ENCODE results near the gene TLDC2. TPM values are rescaled to one million over a fixed set of nuclear protein-coding genes. Genes with fewer than 3 reads are reported as not detected.
A peak's percentile ranks its signal among the peaks of the same experiment; 100 is the strongest.

Gene TLDC2
- total and polyA plus RNA-seq, 2 of the 8 experiments (the other 6 are each of a cell fraction or from before 2014, with no cell fraction given) = 0.29 to 0.34 TPM

DNA sequence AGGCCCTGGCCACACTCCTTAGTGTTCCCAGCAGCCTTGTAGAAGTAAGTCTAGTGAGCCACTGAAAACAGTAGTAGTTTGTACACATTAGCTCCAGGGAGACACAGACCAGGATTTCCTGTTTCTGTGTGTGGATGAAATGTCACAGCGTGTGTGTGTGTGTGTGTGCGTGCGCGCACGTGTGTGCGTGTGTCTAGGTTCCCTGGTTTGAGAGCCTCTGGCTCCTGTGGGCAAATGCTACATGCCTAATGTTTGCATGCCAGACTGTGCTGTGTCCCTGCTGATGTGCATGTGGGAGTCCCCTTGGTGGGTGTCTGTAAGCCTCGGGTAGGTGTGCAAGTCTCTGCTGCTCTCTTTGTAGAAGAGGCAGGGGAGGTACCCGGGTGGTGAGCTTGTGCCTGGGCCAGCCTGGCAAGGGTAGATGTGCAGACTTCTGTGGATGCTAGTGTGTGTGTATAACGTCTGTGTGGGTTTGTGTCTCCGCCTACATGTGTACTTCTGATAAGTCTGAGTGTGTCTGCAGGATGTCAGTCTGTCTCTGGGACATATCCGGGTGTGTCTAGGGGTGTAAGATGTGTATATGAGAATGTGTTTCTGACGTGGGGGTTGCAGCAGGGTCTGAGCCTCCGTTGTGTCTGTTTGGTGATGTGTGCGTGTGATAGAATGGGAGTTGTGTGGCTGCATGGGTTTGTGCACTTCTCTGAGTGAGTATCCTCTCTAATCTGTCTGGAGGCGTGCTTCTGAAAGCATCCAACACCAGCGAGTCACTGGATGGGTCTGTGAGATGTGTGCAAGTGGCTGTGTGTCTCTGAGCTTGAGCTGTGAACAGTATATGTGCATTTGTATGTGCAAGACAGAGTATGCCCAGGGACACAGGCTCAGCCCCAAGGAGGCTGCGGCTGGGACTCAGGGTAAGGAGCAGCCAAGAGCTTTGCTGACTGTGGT, 19.0 kb upstream of the TLDC2 start:
- Histone ChIP-seq H2BK120ac (replicated peaks; ENCODE audit: low read depth, low read length) (no peak overlapping the region), H3K79me1 (ENCODE audit: low read depth, low read length) (peaks cover 29% of the 10 kb centered on the region), H3K56ac (replicated peaks; ENCODE audit: insufficient read length, low read depth, low read length) (no peak overlapping the region), H2BK20ac (ENCODE audit: low read length) (no peak overlapping the region), H2AK5ac (ENCODE audit: low read depth, low read length) (0 out of 2 replicates have a peak overlapping the region, but pooled peaks have one; percentile 18), H3K4me3 (ENCODE audit: extremely low read depth in 1 of 4, insufficient read depth in 2 of 4, low read depth in 3 of 4, low read length in 4 of 4) (no peak overlapping the region), H3K18ac (ENCODE audit: extremely low read depth, low read length) (no peak overlapping the region), H3K36me3 (ENCODE audit: control insufficient read depth in 2 of 4, insufficient read depth in 4 of 4, low read length in 3 of 4) (peaks cover 0 to 6% (median 0%) of the 10 kb centered on the region in 4 experiments; a peak in 1 of 8 replicates), H3K23me2 (ENCODE audit: low read depth, low read length) (peaks cover under 1% of the 10 kb centered on the region; the same call in 1 of the 2 replicates), H3K79me2 (ENCODE audit: control insufficient read depth in 1 of 2, insufficient read depth in 2 of 2, low read length in 2 of 2) (peaks cover 0 to 56% of the 10 kb centered on the region in 2 experiments; a peak in 2 of 4 replicates), H2BK5ac (ENCODE audit: low read depth, low read length) (peak overlapping the region; percentile 75; the same call in 1 of the 2 replicates), H4K20me1 (replicated peaks in 1 of 2; ENCODE audit: control insufficient read depth in 1 of 2, insufficient read depth in 2 of 2, low read length in 2 of 2) (peaks cover 20 to 33% of the 10 kb centered on the region in 2 experiments), H3K4ac (replicated peaks; ENCODE audit: insufficient read length, low read depth, low read length) (no peak overlapping the region), H3K9ac (replicated peaks in 1 of 4; ENCODE audit: extremely low read depth in 1 of 4, low read depth in 3 of 4, low read length in 3 of 4) (no peak overlapping the region; a peak in 1 of 7 replicates), H2AFZ (ENCODE audit: low read length) (no peak overlapping the region), H3K27me3 (replicated peaks in 1 of 4; ENCODE audit: control insufficient read depth in 3 of 4, extremely low read depth in 1 of 4, insufficient read depth in 3 of 4, low read length in 3 of 4) (peaks cover 0 to 3% (median 1%) of the 10 kb centered on the region in 4 experiments; a peak in 3 of 7 replicates), H4K5ac (ENCODE audit: insufficient read length, low read depth, low read length) (no peak overlapping the region), H4K91ac (replicated peaks; ENCODE audit: insufficient read length, low read length) (no peak overlapping the region), H3K4me2 (ENCODE audit: insufficient read depth in 1 of 2, low read depth in 2 of 2, low read length in 2 of 2) (no peak overlapping the region), H2BK12ac (ENCODE audit: low read depth, low read length) (0 out of 2 replicates have a peak overlapping the region, but pooled peaks have one; percentile 50), H4K8ac (ENCODE audit: extremely low read depth, insufficient read depth, low read length) (no peak overlapping the region), H3K23ac (ENCODE audit: insufficient read length) (no peak overlapping the region), H3K4me1 (replicated peaks in 1 of 4; ENCODE audit: control insufficient read depth in 3 of 4, insufficient read depth in 4 of 4, low read length in 3 of 4) (peaks cover 0 to 21% (median 16%) of the 10 kb centered on the region in 4 experiments; a peak in 6 of 7 replicates), H2BK15ac (ENCODE audit: low read length) (no peak overlapping the region), H3K14ac (ENCODE audit: insufficient read length) (no peak overlapping the region), H3K27ac (ENCODE audit: low read depth, low read length) (no peak overlapping the region), H3K9me3 (ENCODE audit: insufficient read depth in 2 of 2, low read depth in 1 of 2, low read length in 1 of 2) (no peaks in the 10 kb centered on the region)
- 80% methylated on average over 17 of the region's 17 CpGs; no CpG with 5 or more reads in 1 of the 2 experiments for WGBS, 2 experiments (ENCODE audit: extremely low coverage in 1 of 2, insufficient coverage in 1 of 2, insufficient read length in 1 of 2, insufficient replicate concordance in 2 of 2, low coverage in 1 of 2, low lambda C conversion rate in 2 of 2, missing lambda C conversion rate in 1 of 2)
- FAIRE-seq = no peak
- no peak for TF ChIP-seq RFX5 (IDR thresholded peaks at IDR 0.05; ENCODE audit: borderline replicate concordance, low read depth, low read length)
- TF ChIP-seq EGR1 (IDR thresholded peaks at IDR 0.05; ENCODE audit: borderline replicate concordance, low read depth, low read length) = no peak
- no peak for TF ChIP-seq SRF (IDR thresholded peaks at IDR 0.05; ENCODE audit: low read depth, low read length)
- TF ChIP-seq BCL11A (IDR thresholded peaks at IDR 0.05; ENCODE audit: low read depth in 2 of 2, low read length in 2 of 2) = no peak
- no peak for TF ChIP-seq TAF1 (IDR thresholded peaks at IDR 0.05; ENCODE audit: low read depth, low read length)
- POLR2A ChIA-PET (ENCODE audit: partially characterized antibody) = interaction anchor here (0.7 to 7.9 kb wide), 7 partner anchors 9 to 179 kb away, joined by 3 to 54 read pairs (median 4); no protein-coding TSS in a partner anchor
- DNase-seq (ENCODE audit: low read depth in 1 of 2, low spot score in 2 of 2) = no peak
- CTCF ChIA-PET (ENCODE audit: partially characterized antibody) = interaction anchor here (0.9 to 4.0 kb wide), 12 partner anchors 10 to 457 kb away, joined by 3 to 17 read pairs (median 7); no protein-coding TSS in a partner anchor

All from H1 (cell line).